NT2/D1 (cell line): ENCODE data around the gene CYP27B1.

Source experiments
- SUZ12 ChIP-seq: IDR thresholded peaks from 2 replicates; pipeline ENCODE4 v1.6.1; 2011; ENCODE audit not compliant: insufficient read length, insufficient read depth; ENCODE audit errors: extremely low read depth
- YY1 ChIP-seq: IDR thresholded peaks from 2 replicates; pipeline ENCODE4 v1.6.1; 2011; ENCODE audit not compliant: insufficient read length, insufficient read depth
- ZNF274 ChIP-seq: IDR thresholded peaks from 2 replicates; pipeline ENCODE4 v1.6.1; 2011; ENCODE audit warnings: mild to moderate bottlenecking, low read depth, low read length

GRCh38 chr12:57781244-57781643 is 14.4 kb upstream of the CYP27B1 start:
- TF ChIP-seq YY1: no peak
- no peak for TF ChIP-seq SUZ12
- no peak for TF ChIP-seq ZNF274
